MM.1S (cell line): Measurements from ENCODE around the gene RGL2.
A peak's percentile ranks its signal among the peaks of the same experiment; 100 is the strongest.

Experiments used
- DNase-seq: peaks from one replicate; pipeline ENCODE4 v3.0.0-alpha.2; 2015
- H2AFZ ChIP-seq: fragments of 300-600 bp; sonication (generic); 2 replicates; pipeline ENCODE4 v1.6.0; 2016; ENCODE audit warnings: antibody characterized with exemption, low read length
- H3F3A ChIP-seq: fragments of 300-600 bp; sonication (generic); 2 replicates; pipeline ENCODE4 v1.6.1; 2016; ENCODE audit warnings: mild to moderate bottlenecking, antibody characterized with exemption, low read length, moderate library complexity, mixed read lengths; ENCODE audit not compliant: insufficient read depth
- H3K27ac ChIP-seq: fragments of 300-600 bp; sonication (generic); 2 replicates; pipeline ENCODE4 v1.5.1; 2016; ENCODE audit warnings: mild to moderate bottlenecking, low read length
- H3K27me3 ChIP-seq: fragments of 300-600 bp; sonication (generic); replicated peaks from 2 replicates; pipeline ENCODE4 v1.6.0; 2016; ENCODE audit warnings: low read length; ENCODE audit not compliant: insufficient read depth
- H3K36me3 ChIP-seq: fragments of 300-600 bp; sonication (generic); replicated peaks from 2 replicates; pipeline ENCODE4 v1.6.1; 2016; ENCODE audit warnings: mild to moderate bottlenecking, low read length, mixed read lengths; ENCODE audit not compliant: insufficient read depth
- H3K4me1 ChIP-seq: fragments of 300-600 bp; sonication (generic); 2 replicates; pipeline ENCODE4 v1.6.1; 2016; ENCODE audit warnings: low read length, mixed read lengths
- H3K4me2 ChIP-seq: fragments of 300-600 bp; sonication (generic); 2 replicates; pipeline ENCODE4 v1.6.0; 2016; ENCODE audit warnings: low read depth, low read length
- H3K4me3 ChIP-seq: fragments of 300-600 bp; sonication (generic); 2 replicates; pipeline ENCODE4 v1.5.1; 2016; ENCODE audit warnings: low read length, mixed read lengths
- H3K79me2 ChIP-seq: fragments of 300-600 bp; sonication (generic); 2 replicates; pipeline ENCODE4 v1.6.1; 2016; ENCODE audit warnings: mixed run types, low read length, mixed read lengths
- H3K9ac ChIP-seq: fragments of 300-600 bp; sonication (generic); 2 replicates; pipeline ENCODE4 v1.6.1; 2016; ENCODE audit warnings: low read length, mixed read lengths
- H3K9me2 ChIP-seq: fragments of 300-600 bp; sonication (generic); replicated peaks from 2 replicates; pipeline ENCODE4 v1.6.1; 2016; ENCODE audit warnings: mild to moderate bottlenecking, low read length, mixed read lengths; ENCODE audit not compliant: insufficient read depth
- H3K9me3 ChIP-seq: fragments of 300-600 bp; sonication (generic); replicated peaks from 2 replicates; pipeline ENCODE4 v1.6.1; 2016; ENCODE audit warnings: mild to moderate bottlenecking, low read length, mixed read lengths; ENCODE audit not compliant: insufficient read depth
- H4K20me1 ChIP-seq: fragments of 300-600 bp; sonication (generic); 2 replicates; pipeline ENCODE4 v1.6.1; 2016; ENCODE audit warnings: mild to moderate bottlenecking, low read length, moderate library complexity, mixed read lengths; ENCODE audit not compliant: insufficient read depth
- CTCF ChIP-seq: fragments of 300-600 bp; sonication (generic); IDR thresholded peaks from 2 replicates; pipeline ENCODE4 v1.5.1; 2016; ENCODE audit warnings: antibody characterized with exemption, low read length, mixed read lengths
- EZH2 ChIP-seq: fragments of 300-600 bp; sonication (generic); optimal IDR thresholded peaks from 2 replicates; pipeline ENCODE3; 2017; ENCODE audit warnings: low read depth, mild to moderate bottlenecking, antibody characterized with exemption, low read length, mixed read lengths
- EZH2phosphoT487 ChIP-seq: fragments of 300-600 bp; sonication (generic); IDR thresholded peaks from 2 replicates; pipeline ENCODE4 v1.6.1; 2018; ENCODE audit warnings: antibody characterized with exemption, low read length

The RGL2 gene

GRCh38 chr6:33292996-33293682 lies 5.6 kb downstream of the RGL2 start:
- no peaks in the 10 kb centered on the region for H3K27me3 ChIP-seq
- no peak for DNase-seq
- no peak overlapping the region for H3K9ac ChIP-seq
- no peak overlapping the region for H2AFZ ChIP-seq
- peaks cover 2% of the 10 kb centered on the region for H3F3A ChIP-seq
- H3K79me2 ChIP-seq = peaks cover 45% of the 10 kb centered on the region
- no peak overlapping the region for H3K4me2 ChIP-seq
- no peaks in the 10 kb centered on the region for H3K9me3 ChIP-seq
- H3K4me3 ChIP-seq = no peak overlapping the region
- no peaks in the 10 kb centered on the region for H4K20me1 ChIP-seq
- H3K36me3 ChIP-seq = no peaks in the 10 kb centered on the region
- TF ChIP-seq EZH2 (no peak), EZH2phosphoT487 (no peak), CTCF (no peak)
- H3K27ac ChIP-seq = no peak overlapping the region
- peaks cover 17% of the 10 kb centered on the region for H3K4me1 ChIP-seq
- H3K9me2 ChIP-seq = no peaks in the 10 kb centered on the region

- no peak overlapping the region for H3K27ac ChIP-seq
- H3K9me3 ChIP-seq = no peaks in the 10 kb centered on the region
- DNase-seq = no peak
- H3K79me2 ChIP-seq = peaks cover 52% of the 10 kb centered on the region
- H2AFZ ChIP-seq = no peak overlapping the region
- no peak for TF ChIP-seq EZH2phosphoT487
- TF ChIP-seq EZH2 = no peak
- TF ChIP-seq CTCF = no peak
- H3K9ac ChIP-seq = peak overlapping the region; percentile 91; the same call in 1 of the 2 replicates
- no peaks in the 10 kb centered on the region for H3K27me3 ChIP-seq
- H3K9me2 ChIP-seq = no peaks in the 10 kb centered on the region
- H3K4me1 ChIP-seq = peaks cover 20% of the 10 kb centered on the region; the same call in 1 of the 2 replicates
- H3K4me3 ChIP-seq = peak overlapping the region; percentile 99
- no peaks in the 10 kb centered on the region for H4K20me1 ChIP-seq
- H3K36me3 ChIP-seq = 0 out of 2 replicates have a peak, but pooled peaks cover 6% of the 10 kb centered on the region
- H3K4me2 ChIP-seq = peak overlapping the region; percentile 89
- H3F3A ChIP-seq = no peaks in the 10 kb centered on the region; the same call in 1 of the 2 replicates
Observed at GRCh38 chr6:33290459-33290858, 8.3 kb downstream of the RGL2 start.

- H3K9me2 ChIP-seq = no peaks in the 10 kb centered on the region
- H3K27me3 ChIP-seq = no peaks in the 10 kb centered on the region
- peak overlapping the region; percentile 16; the same call in 1 of the 2 replicates for H3K27ac ChIP-seq
- DNase-seq = no peak
- H3K79me2 ChIP-seq = peaks cover 52% of the 10 kb centered on the region
- no peaks in the 10 kb centered on the region for H4K20me1 ChIP-seq
- peaks cover 20% of the 10 kb centered on the region; the same call in 1 of the 2 replicates for H3K4me1 ChIP-seq
- no peaks in the 10 kb centered on the region for H3K9me3 ChIP-seq
- H2AFZ ChIP-seq = peak overlapping the region; percentile 95
- H3K36me3 ChIP-seq = 0 out of 2 replicates have a peak, but pooled peaks cover 6% of the 10 kb centered on the region
- peak overlapping the region; percentile 89 for H3K4me2 ChIP-seq
- H3K4me3 ChIP-seq = peak overlapping the region; percentile 99
- no peaks in the 10 kb centered on the region; the same call in 1 of the 2 replicates for H3F3A ChIP-seq
- TF ChIP-seq EZH2 (no peak), CTCF (no peak), EZH2phosphoT487 (no peak)
- H3K9ac ChIP-seq = peak overlapping the region; percentile 91
Observed at GRCh38 chr6:33289784-33290315, 8.9 kb downstream of the RGL2 start.
